MCF 10A (cell line): ENCODE measurements around the gene C14orf132. TPM values are rescaled to one million over a fixed set of nuclear protein-coding genes. Genes with fewer than 3 reads are reported as not detected.

Experiments used
- BruUV-seq: library from RNA; stranded (reverse); fragments of 400-500 nt; replicated peaks from 2 replicates; lab custom pipeline; 2021; lab: Mats Ljungman, UMichigan
- CTCF ChIA-PET: fragments of 300-600 bp; sonication (Branson Sonifier 250); formaldehyde crosslinking; extraction: SDS; loops from one replicate; lab custom pipeline; 2021; ENCODE audit warnings: antibody characterized with exemption, inconsistent platforms; lab: Yijun Ruan, JAX
- POLR2A ChIA-PET: fragments of 300-600, 350-650 bp; sonication (Branson Sonifier 250); formaldehyde crosslinking; extraction: SDS; loops from one replicate; lab custom pipeline; 2020; ENCODE audit warnings: antibody characterized with exemption, inconsistent platforms; lab: Yijun Ruan, JAX
- DNase-seq: peaks from one replicate; pipeline ENCODE4 v3.0.0-alpha.2; 2018; ENCODE audit not compliant: unreplicated experiment
- H3K27ac Mint-ChIP-seq: one replicate; pipeline ENCODE4 v1.8.0; 2022; ENCODE audit warnings: mild to moderate bottlenecking, low read depth, mixed read lengths; ENCODE audit not compliant: unreplicated experiment
- H3K27me3 Mint-ChIP-seq: one replicate; pipeline ENCODE4 v1.8.0; 2022; ENCODE audit warnings: mixed read lengths; ENCODE audit not compliant: insufficient read depth, unreplicated experiment
- H3K36me3 Mint-ChIP-seq: one replicate; pipeline ENCODE4 v1.8.0; 2022; ENCODE audit warnings: mild to moderate bottlenecking, moderate library complexity, mixed read lengths; ENCODE audit not compliant: insufficient read depth, unreplicated experiment
- H3K4me1 Mint-ChIP-seq: one replicate; pipeline ENCODE4 v1.8.0; 2022; ENCODE audit warnings: mixed read lengths; ENCODE audit not compliant: insufficient read depth, unreplicated experiment
- H3K4me3 Mint-ChIP-seq: one replicate; pipeline ENCODE4 v1.8.0; 2022; ENCODE audit warnings: mild to moderate bottlenecking, moderate library complexity, mixed read lengths; ENCODE audit not compliant: unreplicated experiment
- H3K9me3 Mint-ChIP-seq: one replicate; pipeline ENCODE4 v1.8.0; 2022; ENCODE audit warnings: mixed read lengths; ENCODE audit not compliant: unreplicated experiment
- intact Hi-C: fragments of 100-400 bp; cut with micrococcal nuclease; formaldehyde crosslinking; loops from 2 replicates; pipeline ENCODE4 v1.14.1; 2022
- total RNA-seq: library from RNA; stranded (reverse); gene quantifications from 2 replicates; pipeline ENCODE4 v1.2.3, GENCODE V29; 2022
- TF ChIP-seq, protein P1 (sequence below): fragments of 200-600 bp; IDR thresholded peaks from one replicate; pipeline ENCODE4 v1.8.0; 2022; ENCODE audit warnings: antibody characterized with exemption, mild to moderate bottlenecking; ENCODE audit not compliant: unreplicated experiment

Gene C14orf132
- total RNA-seq, 1 experiment from 2014 or later = not detected

DNA sequence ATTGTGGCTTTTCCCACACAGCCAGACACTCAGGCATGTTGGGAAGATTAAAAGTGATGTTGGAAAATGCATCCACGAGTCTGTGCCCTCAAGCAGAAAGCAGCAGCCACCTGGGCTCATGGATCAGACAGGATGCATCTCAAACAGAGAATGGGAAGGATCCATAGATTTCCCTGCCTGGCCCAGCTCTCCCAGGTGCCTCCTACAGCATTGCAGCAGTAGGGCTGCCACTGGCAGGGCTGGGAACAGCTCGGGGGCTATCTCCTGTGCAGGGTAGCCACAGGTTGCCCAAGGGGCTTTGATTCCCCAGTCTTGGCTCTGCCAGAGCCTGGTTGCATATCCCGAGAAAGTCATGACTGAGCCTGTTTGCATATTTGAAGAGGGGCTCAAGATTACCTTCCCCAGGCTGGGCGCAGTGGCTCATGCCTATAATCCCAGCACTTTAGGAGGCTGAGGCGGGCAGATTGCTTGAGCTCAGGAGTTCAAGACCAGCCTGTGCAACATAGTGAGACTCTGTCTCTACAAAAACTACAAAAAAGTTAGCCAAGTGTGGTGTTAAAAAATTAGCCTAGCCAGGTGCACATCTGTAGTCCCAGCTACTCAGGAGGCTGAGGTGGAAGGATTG, 19.5 kb downstream of the C14orf132 start:
- ChIA-PET POLR2A (no interaction called here), CTCF (interaction anchor here (0.6 to 8.8 kb wide), 6 partner anchors 15 to 525 kb away, joined by 3 to 188 read pairs (median 4); no protein-coding TSS in a partner anchor)
- TF ChIP-seq, protein P1, sequence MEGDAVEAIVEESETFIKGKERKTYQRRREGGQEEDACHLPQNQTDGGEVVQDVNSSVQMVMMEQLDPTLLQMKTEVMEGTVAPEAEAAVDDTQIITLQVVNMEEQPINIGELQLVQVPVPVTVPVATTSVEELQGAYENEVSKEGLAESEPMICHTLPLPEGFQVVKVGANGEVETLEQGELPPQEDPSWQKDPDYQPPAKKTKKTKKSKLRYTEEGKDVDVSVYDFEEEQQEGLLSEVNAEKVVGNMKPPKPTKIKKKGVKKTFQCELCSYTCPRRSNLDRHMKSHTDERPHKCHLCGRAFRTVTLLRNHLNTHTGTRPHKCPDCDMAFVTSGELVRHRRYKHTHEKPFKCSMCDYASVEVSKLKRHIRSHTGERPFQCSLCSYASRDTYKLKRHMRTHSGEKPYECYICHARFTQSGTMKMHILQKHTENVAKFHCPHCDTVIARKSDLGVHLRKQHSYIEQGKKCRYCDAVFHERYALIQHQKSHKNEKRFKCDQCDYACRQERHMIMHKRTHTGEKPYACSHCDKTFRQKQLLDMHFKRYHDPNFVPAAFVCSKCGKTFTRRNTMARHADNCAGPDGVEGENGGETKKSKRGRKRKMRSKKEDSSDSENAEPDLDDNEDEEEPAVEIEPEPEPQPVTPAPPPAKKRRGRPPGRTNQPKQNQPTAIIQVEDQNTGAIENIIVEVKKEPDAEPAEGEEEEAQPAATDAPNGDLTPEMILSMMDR = no peak
- Mint-ChIP-seq H3K4me3 (no peak overlapping the region), H3K9me3 (no peaks in the 10 kb centered on the region), H3K4me1 (peaks cover 9% of the 10 kb centered on the region), H3K36me3 (peaks cover 7% of the 10 kb centered on the region), H3K27ac (no peak overlapping the region), H3K27me3 (no peaks in the 10 kb centered on the region)
- intact Hi-C loops = no loop called here
- DNase-seq = no peak
- no TSS peak for BruUV-seq

DNA sequence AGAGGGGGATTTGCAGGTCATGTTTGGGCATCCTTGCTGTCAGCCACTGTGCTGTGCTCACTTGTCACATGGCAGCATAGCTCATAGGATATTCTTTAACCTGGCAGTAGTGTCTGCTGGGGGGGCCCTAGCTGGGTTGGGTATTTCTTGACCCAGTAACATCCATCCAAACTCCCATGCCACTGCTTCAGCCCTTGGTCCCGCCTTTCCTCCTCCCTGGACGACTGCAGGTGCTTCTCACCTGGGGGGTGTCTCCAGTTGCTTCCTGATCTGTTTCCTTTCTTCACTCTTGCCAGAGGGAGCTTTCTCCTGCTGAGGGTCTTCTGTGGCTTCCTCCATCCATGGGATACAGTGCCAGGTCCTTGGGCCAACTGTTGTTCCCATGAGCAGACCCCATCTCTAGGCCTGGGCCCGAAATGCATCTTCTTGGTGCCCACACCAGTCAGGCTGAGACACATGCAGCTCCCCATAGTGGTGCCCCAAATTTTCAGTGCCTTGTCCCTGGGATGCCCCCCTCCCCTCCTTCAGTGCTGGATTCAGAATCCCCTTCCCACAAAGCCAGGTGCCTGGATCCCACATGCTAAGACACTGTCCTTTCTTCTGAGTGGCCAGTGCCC, 20.5 kb downstream of the C14orf132 start:
- TF ChIP-seq, protein P1 = no peak
- ChIA-PET CTCF (interaction anchor here (0.6 to 8.8 kb wide), 4 partner anchors 16 to 526 kb away, joined by 3 to 188 read pairs (median 4); no protein-coding TSS in a partner anchor), POLR2A (interaction anchor here (0.7 to 1.9 kb wide), 3 partner anchors 18 to 211 kb away, joined by 3 to 7 read pairs (median 4); no protein-coding TSS in a partner anchor)
- Mint-ChIP-seq H3K27me3 (no peaks in the 10 kb centered on the region), H3K4me1 (peaks cover 5% of the 10 kb centered on the region), H3K4me3 (no peak overlapping the region), H3K9me3 (no peaks in the 10 kb centered on the region), H3K27ac (no peak overlapping the region), H3K36me3 (peaks cover 7% of the 10 kb centered on the region)
- no TSS peak for BruUV-seq
- intact Hi-C loops = no loop called here
- no peak for DNase-seq

DNA sequence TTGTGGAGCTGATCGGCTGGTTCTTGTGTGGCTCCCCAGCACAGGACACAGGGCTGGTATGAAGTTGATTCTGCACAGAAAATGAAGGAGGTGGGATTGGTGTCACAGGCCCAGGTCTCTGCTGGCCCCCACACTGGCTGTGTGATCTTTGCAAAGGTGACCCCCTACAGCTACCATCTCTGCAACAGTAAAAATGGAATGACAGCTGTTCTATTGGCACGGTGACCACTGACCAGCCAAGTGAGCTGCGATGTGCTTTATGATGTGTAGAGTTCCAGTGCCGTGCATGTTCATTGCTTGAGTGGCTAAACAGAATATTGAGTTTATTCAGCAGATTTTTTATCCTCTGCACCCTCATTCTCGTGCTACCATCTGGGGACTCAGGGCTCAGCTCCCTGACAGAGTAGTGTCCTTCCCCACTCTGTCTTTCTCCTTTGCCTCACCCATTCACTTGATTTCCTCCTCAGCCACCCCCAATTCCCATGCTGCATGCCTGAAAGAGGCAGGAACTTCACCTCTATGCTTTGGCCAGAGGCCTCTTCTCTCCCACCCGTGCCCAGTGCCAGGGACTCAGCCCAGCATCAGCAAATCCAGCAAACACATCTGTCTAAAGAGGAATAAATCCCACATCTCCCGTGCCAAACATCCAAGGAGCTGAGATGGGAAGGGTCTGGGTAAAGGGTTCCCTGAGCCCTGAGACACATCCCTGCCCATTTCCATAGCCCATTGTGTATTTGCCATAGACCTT, 21.2 kb downstream of the C14orf132 start:
- Mint-ChIP-seq H3K27me3 (no peaks in the 10 kb centered on the region), H3K4me1 (peaks cover 5% of the 10 kb centered on the region), H3K36me3 (peaks cover 7% of the 10 kb centered on the region), H3K27ac (no peak overlapping the region), H3K9me3 (no peaks in the 10 kb centered on the region), H3K4me3 (no peak overlapping the region)
- BruUV-seq = no TSS peak
- intact Hi-C loops = no loop called here
- TF ChIP-seq, protein P1 = no peak
- ChIA-PET CTCF (interaction anchor here (0.6 to 8.8 kb wide), 7 partner anchors 8 to 514 kb away, joined by 3 to 188 read pairs (median 4); no protein-coding TSS in a partner anchor), POLR2A (interaction anchor here (0.7 to 1.9 kb wide), 3 partner anchors 17 to 210 kb away, joined by 3 to 7 read pairs (median 4); no protein-coding TSS in a partner anchor)
- DNase-seq = no peak
